GM12801 (cell line): ENCODE data around the gene HORMAD2.

Experiments
- CTCF ChIP-seq: IDR thresholded peaks from one replicate; pipeline ENCODE4 v1.5.1; 2011; ENCODE audit warnings: control low read depth; ENCODE audit not compliant: insufficient read length; ENCODE audit errors: extremely low read depth

HORMAD2 gene

GRCh38 chr22:30128511-30128910 lies 48.2 kb downstream of the HORMAD2 start:
- TF ChIP-seq CTCF: no peak

- TF ChIP-seq CTCF: no peak
These were observed 49.4 kb downstream of the HORMAD2 start for GRCh38 chr22:30129636-30130035.

- no peak for TF ChIP-seq CTCF
These were observed 52.2 kb downstream of the HORMAD2 start for GRCh38 chr22:30132290-30132996.

GRCh38 chr22:30140414-30140813 lies 60.1 kb downstream of the HORMAD2 start:
- TF ChIP-seq CTCF: no peak

- no peak for TF ChIP-seq CTCF
These were observed 63.0 kb downstream of the HORMAD2 start for GRCh38 chr22:30143265-30143664.

- no peak for TF ChIP-seq CTCF
These were observed 64.1 kb downstream of the HORMAD2 start for GRCh38 chr22:30144391-30144790.

GRCh38 chr22:30150212-30150611 lies 69.9 kb downstream of the HORMAD2 start:
- no peak for TF ChIP-seq CTCF
